Measurements from ENCODE around the gene SLC2A13. TPM values are rescaled to one million over a fixed set of nuclear protein-coding genes. Genes with fewer than 3 reads are reported as not detected.

The SLC2A13 gene
- total and polyA plus RNA-seq, 4 experiments from 2014 or later, result 2.3 to 6.1 (median 4.2) TPM

DNA sequence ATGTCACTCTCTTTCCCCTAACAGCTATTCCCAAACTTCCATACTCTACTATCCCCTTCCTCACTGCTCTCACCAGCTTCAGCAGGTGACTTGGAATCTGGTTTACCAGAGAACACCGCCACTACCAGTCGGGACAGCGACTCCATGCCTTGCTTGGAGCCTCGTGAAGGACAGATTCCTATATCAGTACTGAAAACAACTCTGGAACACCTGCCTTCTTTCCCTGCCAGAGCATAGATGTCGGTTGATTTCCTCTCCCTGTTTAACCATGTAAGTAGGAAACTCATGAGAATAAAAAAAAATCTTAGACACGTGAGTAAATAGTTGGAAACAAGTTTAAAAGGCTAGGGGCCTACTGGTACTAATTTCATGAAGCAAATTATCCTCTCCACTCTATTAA, 266.8 kb downstream of the SLC2A13 start:
- no peaks in the 10 kb centered on the region for H3K27me3 ChIP-seq (ENCODE audit: insufficient read depth, low read length)
- no peaks in the 10 kb centered on the region for H3K4me1 ChIP-seq (ENCODE audit: insufficient read depth, low read length)
- H3K27ac ChIP-seq (ENCODE audit: low read depth, low read length), result no peak overlapping the region
- Mint-ChIP-seq H3K27me3 (no peaks in the 10 kb centered on the region), H3K4me1 (no peaks in the 10 kb centered on the region), H3K4me3 (no peak overlapping the region), H3K9me3 (peaks cover 0 to 7% (median 0%) of the 10 kb centered on the region in 8 donors), H3K27ac (no peak overlapping the region), H3K36me3 (no peaks in the 10 kb centered on the region)
- no peak for DNase-seq
- ChIA-PET CTCF (ENCODE audit: partially characterized antibody) (interaction anchor here (1.3 kb wide), 1 partner anchor 252 kb away, joined by 3 read pairs; no protein-coding TSS in a partner anchor), POLR2A (ENCODE audit: partially characterized antibody) (no interaction called here)
- no peak overlapping the region for H3K4me3 ChIP-seq (ENCODE audit: low read length in 2 of 2)
- H3K9me3 ChIP-seq (ENCODE audit: control insufficient read depth in 1 of 2, low read length in 2 of 2), result no peaks in the 10 kb centered on the region
- intact Hi-C loops (cut with micrococcal nuclease), result no loop called here
- H3K36me3 ChIP-seq (ENCODE audit: insufficient read depth, low read length), result no peaks in the 10 kb centered on the region

GRCh38 chr12:39835517-39836489, 270.1 kb downstream of the SLC2A13 start:
- H3K4me1 ChIP-seq (ENCODE audit: insufficient read depth, low read length), result no peaks in the 10 kb centered on the region
- H3K27me3 ChIP-seq (ENCODE audit: insufficient read depth, low read length), result no peaks in the 10 kb centered on the region
- no peaks in the 10 kb centered on the region for H3K9me3 ChIP-seq (ENCODE audit: control insufficient read depth in 1 of 2, low read length in 2 of 2)
- no peaks in the 10 kb centered on the region for H3K36me3 ChIP-seq (ENCODE audit: insufficient read depth, low read length)
- H3K27ac ChIP-seq (ENCODE audit: low read depth, low read length), result no peak overlapping the region
- intact Hi-C loops (cut with micrococcal nuclease), result no loop called here
- Mint-ChIP-seq H3K4me3 (no peak overlapping the region), H3K4me1 (no peaks in the 10 kb centered on the region), H3K36me3 (no peaks in the 10 kb centered on the region), H3K9me3 (peaks cover 0 to 7% (median 0%) of the 10 kb centered on the region in 8 donors), H3K27me3 (no peaks in the 10 kb centered on the region), H3K27ac (no peak overlapping the region)
- ChIA-PET CTCF (ENCODE audit: partially characterized antibody) (no interaction called here), POLR2A (ENCODE audit: partially characterized antibody) (no interaction called here)
- H3K4me3 ChIP-seq (ENCODE audit: low read length in 2 of 2), result no peak overlapping the region
- no peak for DNase-seq

GRCh38 chr12:39831587-39832315, 274.1 kb downstream of the SLC2A13 start:
- intact Hi-C loops (cut with micrococcal nuclease), result no loop called here
- Mint-ChIP-seq H3K4me1 (no peaks in the 10 kb centered on the region), H3K9me3 (peaks cover 0 to 7% (median 3%) of the 10 kb centered on the region in 8 donors), H3K27ac (no peak overlapping the region), H3K36me3 (peaks cover 0 to 7% of the 10 kb centered on the region in 2 donors), H3K27me3 (no peaks in the 10 kb centered on the region), H3K4me3 (no peak overlapping the region)
- Histone ChIP-seq H3K36me3 (ENCODE audit: insufficient read depth, low read length) (no peaks in the 10 kb centered on the region), H3K4me3 (ENCODE audit: low read length in 2 of 2) (no peak overlapping the region), H3K27me3 (ENCODE audit: insufficient read depth, low read length) (no peaks in the 10 kb centered on the region), H3K9me3 (ENCODE audit: control insufficient read depth in 1 of 2, low read length in 2 of 2) (no peaks in the 10 kb centered on the region), H3K4me1 (ENCODE audit: insufficient read depth, low read length) (no peaks in the 10 kb centered on the region), H3K27ac (ENCODE audit: low read depth, low read length) (no peak overlapping the region)
- CTCF ChIA-PET (ENCODE audit: partially characterized antibody), result no interaction called here
- POLR2A ChIA-PET (ENCODE audit: partially characterized antibody), result no interaction called here
- no peak for DNase-seq

DNA sequence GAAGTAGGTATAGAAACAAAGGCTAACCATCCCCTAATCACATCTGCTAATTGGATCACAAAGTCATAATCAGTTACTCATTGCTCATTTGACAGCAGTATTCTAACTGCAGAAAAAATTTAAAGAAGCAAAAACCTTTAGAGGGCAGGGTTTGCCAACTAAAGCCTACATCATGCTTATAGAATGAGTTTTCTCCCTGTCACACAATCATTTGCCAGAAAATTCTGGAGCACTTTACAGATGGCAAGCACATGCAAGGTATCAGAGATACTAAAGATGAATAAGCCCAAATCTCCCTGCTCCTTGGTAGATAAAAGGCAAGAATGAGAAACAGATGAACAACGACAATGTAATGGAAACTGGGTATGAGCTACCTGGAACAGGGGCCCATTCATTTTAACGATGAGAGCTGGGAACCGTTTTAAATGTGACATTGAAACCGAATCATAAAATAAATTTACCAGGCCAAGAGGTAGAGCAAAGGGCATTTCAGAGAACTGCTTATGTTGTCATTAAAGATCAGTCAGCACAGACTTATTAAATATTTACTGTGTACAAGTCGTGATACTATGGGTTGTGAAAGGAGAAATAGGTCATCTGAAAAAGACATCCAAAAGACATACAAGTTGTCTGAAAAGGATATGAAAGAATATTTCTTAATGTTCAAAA, 274.9 kb downstream of the SLC2A13 start:
- no peak overlapping the region for H3K4me3 Mint-ChIP-seq
- POLR2A ChIA-PET (ENCODE audit: partially characterized antibody), result no interaction called here
- H3K36me3 ChIP-seq (ENCODE audit: insufficient read depth, low read length), result no peaks in the 10 kb centered on the region
- H3K4me1 ChIP-seq (ENCODE audit: insufficient read depth, low read length), result no peaks in the 10 kb centered on the region
- H3K27ac Mint-ChIP-seq, result no peak overlapping the region
- CTCF ChIA-PET (ENCODE audit: partially characterized antibody), result no interaction called here
- H3K27me3 ChIP-seq (ENCODE audit: insufficient read depth, low read length), result no peaks in the 10 kb centered on the region
- H3K9me3 Mint-ChIP-seq, result peaks cover 0 to 5% (median 2%) of the 10 kb centered on the region in 8 donors
- no peaks in the 10 kb centered on the region for H3K27me3 Mint-ChIP-seq
- intact Hi-C loops (cut with micrococcal nuclease), result no loop called here
- H3K4me1 Mint-ChIP-seq, result no peaks in the 10 kb centered on the region
- H3K4me3 ChIP-seq (ENCODE audit: low read length in 2 of 2), result no peak overlapping the region
- H3K9me3 ChIP-seq (ENCODE audit: control insufficient read depth in 1 of 2, low read length in 2 of 2), result no peaks in the 10 kb centered on the region
- no peak overlapping the region for H3K27ac ChIP-seq (ENCODE audit: low read depth, low read length)
- DNase-seq, result no peak
- peaks cover 0 to 7% of the 10 kb centered on the region in 2 donors for H3K36me3 Mint-ChIP-seq

DNA sequence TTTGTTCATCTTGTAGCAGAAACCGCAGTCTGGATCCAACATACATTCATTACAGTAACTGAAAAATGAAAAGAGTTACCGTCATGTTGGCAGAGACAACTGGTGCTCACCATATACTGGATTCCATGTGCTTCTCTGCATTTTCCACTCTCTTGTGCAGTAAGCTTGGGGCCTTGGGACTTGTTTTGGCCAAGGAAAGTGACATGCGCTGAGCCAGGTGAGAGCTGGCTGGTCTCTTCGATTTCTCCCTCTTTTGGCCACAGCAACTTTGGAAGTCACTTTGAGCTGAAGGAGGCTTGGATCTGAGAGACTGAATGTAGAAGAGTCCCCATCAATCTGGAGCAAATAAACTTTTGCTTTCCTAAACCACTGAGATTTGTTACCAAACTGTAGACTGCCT, 275.7 kb downstream of the SLC2A13 start:
- no peak for DNase-seq
- no peak overlapping the region for H3K27ac Mint-ChIP-seq
- peaks cover 0 to 5% (median 1%) of the 10 kb centered on the region in 8 donors for H3K9me3 Mint-ChIP-seq
- Histone ChIP-seq H3K4me1 (ENCODE audit: insufficient read depth, low read length) (no peaks in the 10 kb centered on the region), H3K4me3 (ENCODE audit: low read length in 2 of 2) (no peak overlapping the region), H3K36me3 (ENCODE audit: insufficient read depth, low read length) (no peaks in the 10 kb centered on the region), H3K9me3 (ENCODE audit: control insufficient read depth in 1 of 2, low read length in 2 of 2) (no peaks in the 10 kb centered on the region), H3K27ac (ENCODE audit: low read depth, low read length) (no peak overlapping the region), H3K27me3 (ENCODE audit: insufficient read depth, low read length) (no peaks in the 10 kb centered on the region)
- no peaks in the 10 kb centered on the region for H3K4me1 Mint-ChIP-seq
- no peaks in the 10 kb centered on the region for H3K27me3 Mint-ChIP-seq
- ChIA-PET POLR2A (ENCODE audit: partially characterized antibody) (no interaction called here), CTCF (ENCODE audit: partially characterized antibody) (no interaction called here)
- H3K4me3 Mint-ChIP-seq, result no peak overlapping the region
- intact Hi-C loops (cut with micrococcal nuclease), result no loop called here
- peaks cover 0 to 7% of the 10 kb centered on the region in 2 donors for H3K36me3 Mint-ChIP-seq

DNA sequence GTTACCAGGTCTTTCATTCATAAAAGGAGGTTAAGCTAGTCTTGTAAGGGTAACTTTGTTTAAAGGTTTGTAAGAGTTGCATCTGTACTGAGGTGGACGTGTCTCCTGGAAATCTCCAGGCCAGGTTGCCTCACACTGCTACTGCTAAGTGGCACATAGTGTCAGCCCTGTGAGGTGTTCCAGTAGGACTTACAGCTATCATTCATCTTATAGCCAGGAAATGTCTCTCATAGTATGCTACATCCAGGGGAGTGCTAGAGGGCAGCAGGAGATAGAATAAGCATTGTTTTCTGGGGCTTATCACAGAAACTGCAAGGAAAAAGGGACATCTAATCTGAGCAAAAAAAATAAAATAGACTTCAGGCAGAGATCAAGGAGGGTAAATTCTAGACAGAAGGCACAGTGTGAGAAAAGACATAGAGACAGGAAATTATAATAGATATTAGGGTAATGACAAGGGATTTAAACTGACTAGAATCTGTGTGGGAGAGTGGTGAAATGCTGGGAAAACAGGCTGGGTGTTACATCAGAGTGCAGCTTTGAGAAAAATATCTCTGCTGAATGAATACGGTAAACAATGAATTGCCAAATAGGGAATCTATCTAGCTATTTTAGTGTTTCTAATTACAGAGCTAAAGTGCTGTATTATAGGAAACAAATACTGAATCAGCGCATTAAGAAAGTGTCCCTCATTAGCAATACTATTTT, 281.2 kb downstream of the SLC2A13 start:
- H3K9me3 ChIP-seq (ENCODE audit: control insufficient read depth in 1 of 2, low read length in 2 of 2), result no peaks in the 10 kb centered on the region
- H3K27ac ChIP-seq (ENCODE audit: low read depth, low read length), result no peak overlapping the region
- no peak overlapping the region for H3K4me3 ChIP-seq (ENCODE audit: low read length in 2 of 2)
- H3K27ac Mint-ChIP-seq, result no peak overlapping the region
- H3K4me1 Mint-ChIP-seq, result no peaks in the 10 kb centered on the region
- H3K27me3 ChIP-seq (ENCODE audit: insufficient read depth, low read length), result no peaks in the 10 kb centered on the region
- H3K27me3 Mint-ChIP-seq, result no peaks in the 10 kb centered on the region
- peaks cover 0 to 7% of the 10 kb centered on the region in 2 donors for H3K36me3 Mint-ChIP-seq
- peaks cover 0 to 7% (median 1%) of the 10 kb centered on the region in 8 donors for H3K9me3 Mint-ChIP-seq
- no peaks in the 10 kb centered on the region for H3K36me3 ChIP-seq (ENCODE audit: insufficient read depth, low read length)
- DNase-seq, result no peak
- intact Hi-C loops (cut with micrococcal nuclease), result no loop called here
- no peaks in the 10 kb centered on the region for H3K4me1 ChIP-seq (ENCODE audit: insufficient read depth, low read length)
- ChIA-PET POLR2A (ENCODE audit: partially characterized antibody) (no interaction called here), CTCF (ENCODE audit: partially characterized antibody) (no interaction called here)
- H3K4me3 Mint-ChIP-seq, result no peak overlapping the region
